MM.1S (cell line): Measurements from ENCODE around the gene RSPH6A.

ENCODE experiments used
- DNase-seq: peaks from one replicate; pipeline ENCODE4 v3.0.0-alpha.2; 2015
- H2AFZ ChIP-seq: fragments of 300-600 bp; sonication (generic); 2 replicates; pipeline ENCODE4 v1.6.0; 2016; ENCODE audit warnings: antibody characterized with exemption, low read length
- H3F3A ChIP-seq: fragments of 300-600 bp; sonication (generic); 2 replicates; pipeline ENCODE4 v1.6.1; 2016; ENCODE audit warnings: mild to moderate bottlenecking, antibody characterized with exemption, low read length, moderate library complexity, mixed read lengths; ENCODE audit not compliant: insufficient read depth
- H3K27ac ChIP-seq: fragments of 300-600 bp; sonication (generic); 2 replicates; pipeline ENCODE4 v1.5.1; 2016; ENCODE audit warnings: mild to moderate bottlenecking, low read length
- H3K27me3 ChIP-seq: fragments of 300-600 bp; sonication (generic); replicated peaks from 2 replicates; pipeline ENCODE4 v1.6.0; 2016; ENCODE audit warnings: low read length; ENCODE audit not compliant: insufficient read depth
- H3K36me3 ChIP-seq: fragments of 300-600 bp; sonication (generic); replicated peaks from 2 replicates; pipeline ENCODE4 v1.6.1; 2016; ENCODE audit warnings: mild to moderate bottlenecking, low read length, mixed read lengths; ENCODE audit not compliant: insufficient read depth
- H3K4me1 ChIP-seq: fragments of 300-600 bp; sonication (generic); 2 replicates; pipeline ENCODE4 v1.6.1; 2016; ENCODE audit warnings: low read length, mixed read lengths
- H3K4me2 ChIP-seq: fragments of 300-600 bp; sonication (generic); 2 replicates; pipeline ENCODE4 v1.6.0; 2016; ENCODE audit warnings: low read depth, low read length
- H3K4me3 ChIP-seq: fragments of 300-600 bp; sonication (generic); 2 replicates; pipeline ENCODE4 v1.5.1; 2016; ENCODE audit warnings: low read length, mixed read lengths
- H3K79me2 ChIP-seq: fragments of 300-600 bp; sonication (generic); 2 replicates; pipeline ENCODE4 v1.6.1; 2016; ENCODE audit warnings: mixed run types, low read length, mixed read lengths
- H3K9ac ChIP-seq: fragments of 300-600 bp; sonication (generic); 2 replicates; pipeline ENCODE4 v1.6.1; 2016; ENCODE audit warnings: low read length, mixed read lengths
- H3K9me2 ChIP-seq: fragments of 300-600 bp; sonication (generic); replicated peaks from 2 replicates; pipeline ENCODE4 v1.6.1; 2016; ENCODE audit warnings: mild to moderate bottlenecking, low read length, mixed read lengths; ENCODE audit not compliant: insufficient read depth
- H3K9me3 ChIP-seq: fragments of 300-600 bp; sonication (generic); replicated peaks from 2 replicates; pipeline ENCODE4 v1.6.1; 2016; ENCODE audit warnings: mild to moderate bottlenecking, low read length, mixed read lengths; ENCODE audit not compliant: insufficient read depth
- H4K20me1 ChIP-seq: fragments of 300-600 bp; sonication (generic); 2 replicates; pipeline ENCODE4 v1.6.1; 2016; ENCODE audit warnings: mild to moderate bottlenecking, low read length, moderate library complexity, mixed read lengths; ENCODE audit not compliant: insufficient read depth
- CTCF ChIP-seq: fragments of 300-600 bp; sonication (generic); IDR thresholded peaks from 2 replicates; pipeline ENCODE4 v1.5.1; 2016; ENCODE audit warnings: antibody characterized with exemption, low read length, mixed read lengths
- EZH2 ChIP-seq: fragments of 300-600 bp; sonication (generic); optimal IDR thresholded peaks from 2 replicates; pipeline ENCODE3; 2017; ENCODE audit warnings: low read depth, mild to moderate bottlenecking, antibody characterized with exemption, low read length, mixed read lengths
- EZH2phosphoT487 ChIP-seq: fragments of 300-600 bp; sonication (generic); IDR thresholded peaks from 2 replicates; pipeline ENCODE4 v1.6.1; 2018; ENCODE audit warnings: antibody characterized with exemption, low read length

RSPH6A gene

GRCh38 chr19:45786533-45786894 is 28.6 kb downstream of the RSPH6A start:
- Histone ChIP-seq H3K4me3 (no peak overlapping the region), H3K27me3 (no peaks in the 10 kb centered on the region), H3K4me2 (no peak overlapping the region), H3F3A (no peaks in the 10 kb centered on the region), H2AFZ (no peak overlapping the region), H3K79me2 (peaks cover 16% of the 10 kb centered on the region), H3K27ac (no peak overlapping the region), H3K9me2 (no peaks in the 10 kb centered on the region), H3K9me3 (no peaks in the 10 kb centered on the region), H3K4me1 (peaks cover 4% of the 10 kb centered on the region; the same call in 1 of the 2 replicates), H3K9ac (no peak overlapping the region), H4K20me1 (no peaks in the 10 kb centered on the region), H3K36me3 (0 out of 2 replicates have a peak, but pooled peaks cover 3% of the 10 kb centered on the region)
- TF ChIP-seq EZH2 (no peak), CTCF (no peak)
- DNase-seq = no peak

- Histone ChIP-seq H3K27me3 (no peaks in the 10 kb centered on the region), H3K4me1 (no peaks in the 10 kb centered on the region), H3K79me2 (peaks cover 11% of the 10 kb centered on the region), H3K9me2 (no peaks in the 10 kb centered on the region), H3K9ac (no peak overlapping the region), H3K27ac (no peak overlapping the region), H3F3A (no peaks in the 10 kb centered on the region), H3K9me3 (no peaks in the 10 kb centered on the region), H4K20me1 (no peaks in the 10 kb centered on the region), H3K36me3 (0 out of 2 replicates have a peak, but pooled peaks cover 3% of the 10 kb centered on the region), H3K4me3 (no peak overlapping the region), H2AFZ (no peak overlapping the region), H3K4me2 (no peak overlapping the region)
- no peak for DNase-seq
- TF ChIP-seq EZH2phosphoT487 (no peak), CTCF (no peak)
Observed at GRCh38 chr19:45785781-45786532, 29.2 kb downstream of the RSPH6A start.

GRCh38 chr19:45785097-45785496 is 30.0 kb downstream of the RSPH6A start:
- Histone ChIP-seq H4K20me1 (no peaks in the 10 kb centered on the region), H3F3A (peaks cover 4% of the 10 kb centered on the region; the same call in 1 of the 2 replicates), H3K27me3 (no peaks in the 10 kb centered on the region), H3K9me3 (no peaks in the 10 kb centered on the region), H3K4me1 (0 out of 2 replicates have a peak, but pooled peaks cover 1% of the 10 kb centered on the region), H3K9me2 (no peaks in the 10 kb centered on the region), H2AFZ (no peak overlapping the region), H3K36me3 (0 out of 2 replicates have a peak, but pooled peaks cover 3% of the 10 kb centered on the region), H3K9ac (no peak overlapping the region), H3K4me3 (no peak overlapping the region), H3K4me2 (no peak overlapping the region), H3K79me2 (peaks cover 6% of the 10 kb centered on the region; the same call in 1 of the 2 replicates), H3K27ac (no peak overlapping the region)
- DNase-seq = no peak
- TF ChIP-seq CTCF (no peak), EZH2phosphoT487 (no peak), EZH2 (no peak)
